Right kidney (tissue), 1 donor: ENCODE results near the gene TSSK2.
"Not testable (repeated sequence)": the region's sequence is repeated elsewhere in the genome, so short reads cannot be mapped to it uniquely, and the experiment has no call there.

Experiments
- DNase-seq: peaks from one replicate; pipeline ENCODE4 v3.0.0-alpha.2; 2016

Gene TSSK2

DNA sequence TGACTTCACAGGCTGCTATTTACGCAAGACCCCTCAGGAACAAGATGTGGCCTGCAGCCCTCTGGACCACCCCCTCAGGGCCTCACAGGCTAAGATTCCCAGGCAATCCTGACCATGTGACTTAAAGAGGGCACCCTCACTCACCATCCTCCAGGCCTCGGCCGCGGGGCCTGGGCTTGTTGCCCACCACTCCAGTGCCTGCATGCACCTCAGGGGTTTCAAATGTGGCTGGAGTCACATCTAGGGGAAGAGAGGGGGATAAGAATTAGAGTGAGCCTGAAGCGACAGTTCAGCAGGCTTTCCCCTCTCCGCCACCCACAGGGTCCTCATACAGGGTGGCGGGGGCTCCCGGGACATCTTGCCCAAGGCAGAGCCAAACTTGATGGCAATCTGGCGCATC lies 11.3 kb downstream of the TSSK2 start:
- DNase-seq, result no peak

DNA sequence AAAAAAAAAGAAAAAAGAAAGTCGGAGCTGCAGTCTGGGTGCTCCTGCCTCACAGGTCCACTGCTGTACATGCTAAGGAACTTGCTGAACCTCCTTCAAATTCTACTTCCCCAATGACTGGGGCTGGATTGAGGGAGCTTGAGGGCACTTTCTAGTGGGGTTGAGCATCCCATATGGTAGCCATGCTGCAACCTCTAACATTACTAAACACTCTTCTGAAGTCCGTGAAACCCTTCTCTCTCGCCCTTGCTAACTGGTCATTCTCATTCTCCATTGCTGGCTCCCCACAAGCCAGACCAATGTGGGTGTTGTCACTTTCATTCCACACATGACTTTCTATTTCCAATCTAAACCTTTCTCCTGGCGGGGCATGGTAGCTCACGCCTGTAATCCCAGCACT lies 12.1 kb downstream of the TSSK2 start:
- DNase-seq, result no peak

DNA sequence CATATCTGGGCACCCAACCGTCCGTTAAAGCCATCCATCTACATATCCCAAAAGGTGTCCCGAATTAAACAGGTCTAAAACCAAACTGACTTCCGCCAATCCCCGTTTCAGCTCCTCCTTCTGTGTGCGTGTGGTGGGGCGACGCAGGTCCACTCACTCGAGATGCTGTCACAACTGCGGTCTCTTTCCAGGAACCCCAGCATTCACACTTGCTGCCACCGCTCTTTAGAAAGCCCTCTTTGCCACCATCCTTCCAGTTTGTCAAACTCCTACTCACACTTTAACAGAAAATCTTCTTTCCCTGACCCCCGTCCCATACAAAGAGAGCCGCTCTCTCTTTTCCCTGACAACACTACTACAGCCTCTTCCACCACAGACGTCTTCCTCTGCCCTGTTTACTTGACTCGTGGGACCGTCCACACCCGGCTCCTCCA lies 12.9 kb downstream of the TSSK2 start:
- DNase-seq, result no peak

DNA sequence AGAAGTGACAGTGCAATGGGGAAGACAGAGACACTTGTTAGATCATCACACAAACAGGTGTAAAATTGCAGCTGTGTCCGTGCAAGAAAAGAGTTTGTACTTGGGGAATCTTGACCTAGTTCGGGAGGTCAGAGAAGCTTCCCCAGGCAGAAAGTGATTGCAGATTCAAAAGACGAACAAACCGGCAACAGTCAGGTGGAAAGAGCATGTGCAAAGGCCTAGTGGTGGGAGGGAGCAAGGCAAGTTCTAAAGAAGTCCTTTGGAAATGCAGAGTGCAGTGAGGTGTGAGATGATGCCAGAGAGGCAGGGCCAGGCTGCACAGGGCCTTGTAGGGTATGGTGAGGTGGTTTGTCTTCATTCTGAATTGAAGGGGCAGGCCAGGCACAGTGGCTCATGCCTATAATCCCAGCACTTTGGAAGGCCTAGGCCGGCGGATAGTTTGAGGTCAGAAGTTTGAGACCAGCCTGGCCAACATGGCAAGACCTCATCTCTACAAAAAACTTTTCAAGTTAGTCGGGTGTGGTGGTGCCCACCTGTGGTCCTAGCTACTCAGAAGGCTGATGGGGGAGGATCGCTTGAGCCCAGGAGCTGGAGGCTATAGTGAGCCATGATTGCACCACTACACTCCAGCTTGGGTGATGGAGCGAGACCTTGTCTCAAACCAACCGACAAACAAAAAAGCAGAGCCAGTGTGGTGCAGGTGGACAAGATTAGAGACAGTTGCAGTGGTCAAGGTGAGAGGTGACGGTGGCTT lies 15.3 kb downstream of the TSSK2 start:
- DNase-seq, result no peak

DNA sequence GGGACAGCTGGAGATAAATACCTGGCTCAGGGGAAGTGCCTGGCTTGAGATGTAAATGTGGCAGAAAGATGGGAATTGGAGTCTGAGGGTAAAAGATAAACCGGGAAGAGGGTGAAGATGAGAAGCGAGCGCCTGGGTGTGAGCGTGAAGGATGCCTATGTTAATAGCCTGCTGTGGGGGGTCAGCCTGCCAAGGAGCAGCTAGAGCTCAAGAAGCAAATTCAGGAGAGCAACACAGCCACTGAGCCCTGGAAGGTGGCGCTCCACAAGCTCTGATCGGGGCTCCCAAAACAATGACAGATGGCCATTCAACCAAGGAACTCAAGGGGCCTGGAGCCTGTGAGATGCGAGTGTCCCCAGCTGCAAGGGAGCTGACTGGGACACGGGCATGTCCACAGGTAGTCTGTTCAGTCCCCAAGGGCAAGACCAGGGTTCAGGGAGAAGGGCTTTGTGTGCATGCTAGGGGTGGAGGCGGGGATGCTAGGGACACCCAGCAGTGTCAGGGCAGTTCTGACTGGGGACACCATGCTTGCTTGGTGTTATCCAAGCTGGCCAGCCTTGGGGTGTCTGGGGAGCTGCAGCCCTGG lies 16.2 kb downstream of the TSSK2 start:
- DNase-seq, result no peak

DNA sequence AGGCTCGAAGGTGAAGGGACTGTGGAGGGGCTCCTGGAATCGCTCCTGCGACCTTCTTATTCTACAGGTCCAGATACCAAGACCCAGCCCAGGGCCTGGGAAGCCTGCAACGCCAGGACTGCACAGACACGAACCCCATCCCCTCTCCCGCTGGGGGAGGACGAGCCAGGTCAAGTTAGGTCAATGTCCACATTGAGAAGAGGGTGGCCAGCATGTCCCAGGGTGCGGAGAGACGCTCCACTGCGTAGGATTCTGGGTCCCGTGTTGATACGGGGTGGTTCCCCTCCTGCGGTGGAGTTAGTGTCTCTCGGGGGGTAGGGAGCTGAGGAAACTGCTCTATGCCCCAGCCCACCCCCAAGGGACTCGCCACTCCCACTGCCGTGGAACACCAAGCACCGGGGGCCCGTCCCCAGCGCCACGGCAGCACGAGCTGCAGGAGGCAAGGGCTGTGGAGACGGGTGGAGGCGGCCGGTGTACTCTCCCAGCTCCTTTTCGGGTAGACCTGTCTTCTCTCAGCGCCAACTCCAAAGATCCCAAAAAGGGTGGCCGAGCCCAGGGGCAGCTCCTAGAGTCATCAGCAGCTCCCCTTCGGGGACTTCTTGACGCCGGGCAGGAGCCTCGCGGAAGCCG lies 17.4 kb downstream of the TSSK2 start:
- DNase-seq, result no peak

DNA sequence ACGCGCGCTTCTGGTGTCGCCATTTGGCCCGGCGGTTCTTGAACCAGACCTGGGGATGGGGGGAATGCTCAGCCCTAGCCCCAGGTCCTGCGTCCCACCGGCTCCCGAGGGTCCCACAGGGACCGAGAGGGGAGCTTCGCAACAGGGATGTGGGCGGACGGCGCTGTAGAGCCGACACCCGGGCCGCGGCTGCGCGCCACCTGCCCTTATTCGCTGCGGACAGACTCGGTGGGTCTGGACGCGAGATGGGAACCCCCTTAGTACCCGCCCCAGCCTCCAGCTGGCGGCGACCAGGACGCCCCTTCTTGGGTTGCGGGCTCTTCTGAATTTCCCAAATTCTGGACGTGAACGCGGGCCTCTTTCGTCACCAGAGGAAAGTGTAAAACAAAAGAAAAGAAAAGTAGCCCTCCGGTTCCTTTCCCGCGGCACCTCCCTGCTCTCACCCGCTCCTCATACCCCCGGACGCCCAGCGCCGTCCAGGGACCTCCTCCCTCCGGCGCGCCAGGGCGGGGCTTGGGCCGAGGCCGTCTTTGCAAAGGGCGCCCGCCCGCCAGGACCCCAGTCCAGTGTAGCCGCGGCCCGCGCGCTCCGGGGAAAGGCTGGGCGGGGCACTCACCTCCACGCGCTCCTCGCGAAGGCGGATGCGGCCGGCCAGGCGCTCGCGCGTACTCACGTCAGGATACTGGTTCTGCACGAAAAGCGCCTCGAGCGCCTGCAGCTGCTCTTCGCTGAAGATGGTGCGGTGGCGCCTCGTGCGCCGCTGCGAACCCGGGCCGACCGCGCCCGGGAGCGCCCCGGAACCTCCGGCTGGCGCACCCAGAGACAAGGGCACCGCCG lies 18.2 kb downstream of the TSSK2 start:
- peak; percentile 50 for DNase-seq

DNA sequence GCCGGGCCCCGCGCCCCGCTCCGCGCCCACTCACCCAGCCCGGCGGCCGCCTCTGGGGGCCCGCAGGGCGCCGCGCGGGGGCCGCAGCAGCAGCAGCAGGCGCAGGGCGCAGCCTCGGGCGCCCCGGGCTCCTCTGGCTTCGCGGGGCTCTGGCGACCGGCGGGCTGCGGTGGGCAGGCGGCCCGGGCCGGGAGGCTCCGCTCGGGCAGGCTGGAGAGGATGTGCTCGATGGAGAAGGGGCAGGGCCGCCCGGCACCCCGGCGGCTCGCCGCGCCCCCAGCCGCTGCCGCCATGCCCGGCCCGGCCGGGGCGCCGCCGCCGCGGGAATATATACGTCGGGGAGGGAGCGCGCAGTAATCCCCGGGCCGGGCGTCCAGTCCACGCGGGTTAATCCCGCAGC lies 18.9 kb downstream of the TSSK2 start, which contains the start of gene GSC2:
Gene GSC2 (minus strand): TSS at position 302 of the 400 bp plus-strand sequence. CDS start 9 bp downstream, at position 293.
- no peak for DNase-seq

DNA sequence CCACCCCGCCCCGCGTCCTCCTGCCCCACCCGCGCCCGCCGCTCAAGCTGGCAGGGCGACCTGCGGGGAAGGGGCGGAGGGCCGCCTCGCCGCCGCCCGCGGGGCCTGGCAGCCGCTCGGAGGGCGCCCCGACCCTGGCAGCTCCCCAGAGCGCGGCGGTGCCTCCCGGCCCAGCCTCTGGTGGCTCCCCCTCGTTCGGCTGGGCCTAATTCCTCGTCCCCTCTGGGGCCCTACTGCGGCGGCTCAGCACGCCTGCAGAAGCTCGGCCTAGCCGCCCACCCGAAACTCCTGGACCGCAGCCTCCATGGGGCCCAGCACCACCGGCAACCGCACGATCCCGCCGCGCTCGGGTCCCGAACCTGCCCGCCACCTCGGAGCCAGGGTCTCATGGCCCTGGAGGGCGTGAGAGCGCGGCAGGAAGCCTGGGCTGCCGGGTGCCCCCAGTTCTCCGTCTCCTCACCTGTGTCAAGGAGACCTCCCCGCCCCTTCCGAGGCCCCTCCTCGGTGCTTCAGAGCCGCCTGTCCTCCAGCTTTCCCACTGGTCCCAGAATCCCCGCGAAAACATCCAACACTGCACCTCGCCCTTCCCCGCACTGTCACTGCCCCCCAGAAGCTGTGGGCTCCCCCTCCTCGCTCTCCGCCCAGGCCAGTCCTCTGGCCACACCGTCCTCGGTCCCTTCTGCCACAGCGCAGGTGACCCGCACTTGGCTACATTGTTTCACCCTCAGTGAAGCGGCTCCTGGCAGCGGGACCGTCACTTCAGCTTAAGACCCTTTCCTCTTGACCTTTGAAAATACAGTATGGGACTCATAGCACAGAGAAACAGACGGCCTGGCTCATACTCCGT lies 19.6 kb downstream of the TSSK2 start:
- no peak for DNase-seq

DNA sequence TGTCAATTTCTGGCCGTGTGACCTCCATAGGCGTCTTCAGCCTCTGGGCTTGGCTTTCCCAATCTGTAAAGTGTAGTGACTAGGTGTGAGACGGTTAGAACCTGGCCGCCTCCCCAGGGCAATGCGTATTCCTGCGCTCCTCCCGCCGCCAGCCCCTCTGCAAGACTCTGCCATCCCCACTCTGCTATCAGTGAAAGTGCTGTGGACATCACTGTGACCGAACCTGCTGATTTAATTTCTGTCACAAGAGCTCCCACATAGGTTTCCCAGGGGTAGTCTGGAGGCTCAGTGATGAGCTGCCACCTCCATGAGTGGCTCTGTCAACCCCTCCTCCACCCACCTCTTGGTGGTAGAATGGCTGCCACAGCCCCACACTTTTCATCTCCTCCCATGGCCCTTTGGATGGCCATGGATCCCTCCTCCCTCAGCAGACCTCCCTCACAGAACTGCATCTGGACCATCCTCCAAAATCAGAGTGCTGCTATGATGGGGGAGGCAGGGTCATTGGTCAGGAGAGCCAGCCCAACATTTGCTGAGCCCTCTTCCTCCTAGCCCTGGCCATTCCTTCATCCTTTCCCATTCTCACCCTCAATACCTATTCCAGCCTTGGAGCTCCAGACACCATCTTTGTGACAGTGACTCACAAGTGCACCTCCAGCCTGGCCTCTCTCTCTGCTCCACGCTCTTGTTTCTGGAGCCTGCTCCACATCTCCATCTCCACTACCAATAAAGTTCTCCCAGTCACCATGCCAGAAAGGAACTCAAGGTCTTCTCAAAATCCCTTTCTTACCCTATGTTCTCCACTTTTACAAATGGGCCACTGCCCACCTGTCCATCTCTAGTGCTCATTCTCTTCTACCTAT lies 20.5 kb downstream of the TSSK2 start:
- no peak for DNase-seq

DNA sequence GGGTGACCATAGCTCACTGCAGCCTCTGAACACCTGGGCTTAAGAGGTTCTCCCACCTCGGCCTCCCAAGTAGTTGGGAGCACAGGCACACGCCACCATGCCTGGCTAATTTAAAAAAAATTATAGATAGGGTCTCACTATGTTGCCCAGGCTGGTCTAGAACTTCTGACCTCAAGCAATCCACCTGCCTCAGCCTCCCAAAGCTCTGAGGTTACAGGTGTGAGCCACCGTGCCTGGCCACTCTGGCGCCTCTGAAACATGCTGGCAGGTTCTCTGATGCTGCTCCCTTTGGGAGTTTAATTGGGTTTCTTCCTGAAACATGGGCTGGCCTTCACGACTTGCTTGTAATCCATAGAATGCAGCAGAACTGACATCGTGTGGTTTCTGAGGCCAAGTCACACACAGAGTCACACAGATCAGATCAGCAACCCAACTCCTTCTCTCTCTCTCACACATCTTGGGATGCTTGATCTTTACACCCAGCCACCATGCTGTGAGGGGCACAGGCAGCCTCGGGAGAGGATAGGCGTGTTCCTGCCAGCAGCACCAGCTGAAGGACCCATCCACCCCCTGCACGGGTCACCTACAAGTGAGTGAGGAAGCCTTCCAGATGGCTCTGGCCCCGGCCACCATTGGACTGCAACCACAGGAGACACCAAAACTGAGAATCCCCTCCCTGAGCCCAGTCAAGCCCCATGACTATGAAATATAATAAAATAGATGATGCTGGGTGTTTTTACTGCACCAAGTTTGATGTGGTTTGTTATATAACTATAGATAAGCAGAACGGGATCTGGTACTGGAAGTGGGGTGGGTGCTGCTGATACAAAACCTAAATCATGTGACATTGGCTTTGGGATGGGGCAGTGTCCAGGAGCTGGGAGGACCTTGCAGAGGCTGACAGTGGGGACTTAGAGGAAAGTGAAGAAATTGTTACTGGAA lies 22.1 kb downstream of the TSSK2 start:
- DNase-seq, result no peak

DNA sequence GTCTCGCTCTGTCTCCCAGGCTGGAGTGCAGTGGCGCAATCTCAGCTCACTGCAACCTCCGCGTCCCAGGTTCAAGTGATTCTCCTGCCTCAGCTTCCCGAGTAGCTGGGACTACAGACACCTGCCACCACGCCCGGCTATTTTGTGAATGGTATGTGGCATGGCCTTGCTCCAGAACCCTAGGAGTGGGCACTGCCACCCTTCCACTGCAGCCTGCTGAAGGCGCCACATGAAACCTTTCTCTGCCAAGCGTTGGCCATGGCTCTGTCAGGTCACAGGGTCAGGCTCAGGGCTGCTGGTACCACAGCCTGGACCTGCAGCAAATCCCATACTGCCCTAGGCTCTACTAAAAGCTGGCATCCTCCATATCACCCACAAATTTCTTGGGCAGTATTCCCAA lies 25.0 kb downstream of the TSSK2 start:
- not testable (repeated sequence) for DNase-seq

DNA sequence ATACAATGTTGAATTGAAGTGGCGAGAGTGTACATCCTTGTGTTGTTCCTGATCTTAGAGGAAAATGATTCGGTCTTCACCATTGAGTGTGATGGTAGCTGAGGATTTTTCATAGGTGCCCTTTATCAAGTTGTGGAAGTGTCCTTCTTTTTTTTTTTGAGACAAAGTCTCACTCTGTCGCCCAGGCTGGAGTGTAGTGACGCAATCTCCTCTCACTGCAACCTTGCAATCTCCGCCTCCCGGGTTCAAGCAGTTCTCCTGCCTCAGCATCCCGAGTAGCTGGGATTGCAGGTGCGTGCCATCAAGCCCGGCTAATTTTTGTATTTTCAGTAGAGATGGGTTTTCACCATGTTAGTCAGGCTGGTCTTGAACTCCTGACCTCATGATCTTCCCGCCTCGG lies 27.5 kb downstream of the TSSK2 start:
- DNase-seq, result not testable (repeated sequence)

DNA sequence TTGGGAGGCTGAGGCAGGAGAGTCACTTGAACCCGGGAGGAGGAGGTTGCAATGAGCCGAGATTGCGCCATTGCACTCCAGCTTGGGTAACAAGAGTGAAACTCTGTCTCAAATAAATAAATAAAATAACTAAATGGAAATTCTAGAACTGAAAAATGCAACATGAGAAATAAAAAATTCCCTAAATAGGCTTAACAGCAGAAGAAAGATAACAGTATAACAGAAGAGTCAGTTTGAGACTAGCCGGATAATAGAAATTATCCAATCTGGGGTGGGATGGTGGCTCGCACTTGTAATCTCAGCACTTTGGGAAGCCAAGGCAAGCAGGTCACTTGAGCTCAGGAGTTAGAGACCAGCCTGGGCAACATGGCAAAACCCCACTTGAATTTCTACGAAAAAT lies 33.3 kb downstream of the TSSK2 start:
- no peak for DNase-seq

DNA sequence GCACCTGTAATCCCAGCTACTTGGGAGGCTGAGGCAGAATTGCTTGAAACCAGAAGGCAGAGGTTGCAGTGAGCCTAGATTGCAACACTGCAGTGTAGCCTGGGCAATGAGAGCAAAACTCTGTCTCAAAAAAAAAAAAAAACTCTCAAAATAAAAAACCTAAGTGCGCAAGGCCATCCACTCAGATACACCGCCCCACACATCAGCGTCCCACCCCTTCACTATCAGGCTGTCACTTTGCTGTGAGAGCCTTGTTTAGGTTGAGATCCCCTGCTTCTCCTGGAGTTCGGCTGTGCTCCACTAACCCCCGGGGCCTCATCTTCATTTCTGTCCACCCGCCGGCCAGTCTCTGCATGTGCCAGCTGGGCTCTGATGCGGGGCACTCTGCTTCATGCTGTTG lies 35.3 kb downstream of the TSSK2 start:
- no peak for DNase-seq

DNA sequence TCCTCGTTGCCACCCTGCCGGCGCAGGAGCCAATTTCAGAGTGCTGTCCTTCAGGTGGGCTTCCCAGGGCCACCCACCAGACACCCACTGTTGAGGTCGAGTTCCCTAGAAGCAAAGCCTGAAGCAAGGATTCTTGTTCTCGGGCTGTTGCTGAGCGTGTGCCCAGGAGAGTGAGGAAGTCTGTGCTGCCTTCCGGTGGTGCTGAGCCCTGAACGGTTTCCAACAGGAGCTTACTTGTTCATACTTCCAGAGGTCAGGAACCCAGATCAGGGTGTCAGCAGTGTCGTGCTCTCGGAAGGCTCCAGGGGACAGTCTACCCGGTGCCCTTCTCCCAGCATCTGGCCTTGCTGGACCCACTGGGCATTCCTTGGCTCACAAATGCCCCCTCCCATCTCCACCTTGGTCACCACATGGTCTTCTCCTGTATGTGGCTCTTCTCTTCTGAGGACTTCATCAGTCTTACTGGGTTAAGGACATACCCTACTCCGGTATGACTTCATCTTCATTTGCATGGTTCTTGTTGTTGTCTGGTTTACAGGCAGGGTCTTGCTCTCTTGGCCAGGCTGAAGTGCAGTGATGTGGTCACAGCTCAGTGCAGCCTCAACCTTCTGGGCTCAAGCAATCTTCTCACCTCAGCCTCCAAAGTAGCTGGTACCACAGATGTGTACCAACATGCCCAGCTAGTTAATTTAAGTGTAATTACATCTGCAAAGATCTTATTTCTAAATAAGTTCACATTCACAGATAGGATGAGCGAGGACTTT lies 36.2 kb downstream of the TSSK2 start:
- no peak for DNase-seq

DNA sequence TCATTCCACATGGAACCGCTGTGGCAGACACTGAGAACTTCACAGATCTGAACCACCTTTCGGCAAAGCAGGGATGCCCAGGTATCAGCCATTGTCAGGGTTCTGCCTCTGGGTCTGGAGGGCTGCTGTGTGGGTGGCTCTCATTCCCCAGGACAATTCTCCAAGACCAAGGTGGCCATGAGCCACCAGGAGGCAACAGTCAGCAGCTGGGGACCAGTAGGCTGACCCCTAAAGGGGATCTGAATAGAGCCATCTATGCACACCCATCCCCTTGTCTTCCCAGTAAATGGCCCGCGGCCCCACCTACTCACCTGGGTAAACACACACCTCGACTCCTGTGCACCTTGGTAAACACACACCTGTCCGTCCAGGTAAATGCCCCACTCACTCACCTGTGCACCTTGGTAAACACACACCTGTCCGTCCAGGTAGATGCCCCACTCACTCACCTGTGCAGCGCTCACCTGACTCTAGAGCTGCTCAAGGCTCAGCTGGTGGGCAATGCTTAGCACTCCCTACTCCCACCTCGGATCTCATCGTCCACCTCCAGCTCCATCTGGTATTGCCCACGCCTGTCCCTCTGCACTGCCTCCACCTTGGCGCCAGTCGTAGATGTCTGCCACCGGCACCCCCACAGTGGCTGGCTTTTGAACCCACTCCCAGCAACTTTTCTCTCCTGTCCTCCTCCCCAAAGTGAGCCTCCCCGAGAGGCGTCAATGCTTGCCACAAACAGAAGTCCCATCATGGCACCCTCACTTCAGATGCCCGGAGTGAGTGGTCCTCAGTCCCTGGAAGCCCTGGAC lies 37.2 kb downstream of the TSSK2 start:
- no peak for DNase-seq
